ENCODE results near the gene BCAP29.

The BCAP29 gene

GRCh38 chr7:107584716-107585115, 4.7 kb downstream of the BCAP29 start:
- DNase-seq = no peak

- no peak for DNase-seq
These were observed 8.6 kb downstream of the BCAP29 start for GRCh38 chr7:107588529-107589130.

- DNase-seq = no peak
These were observed 11.4 kb downstream of the BCAP29 start for GRCh38 chr7:107591421-107591820.

DNA sequence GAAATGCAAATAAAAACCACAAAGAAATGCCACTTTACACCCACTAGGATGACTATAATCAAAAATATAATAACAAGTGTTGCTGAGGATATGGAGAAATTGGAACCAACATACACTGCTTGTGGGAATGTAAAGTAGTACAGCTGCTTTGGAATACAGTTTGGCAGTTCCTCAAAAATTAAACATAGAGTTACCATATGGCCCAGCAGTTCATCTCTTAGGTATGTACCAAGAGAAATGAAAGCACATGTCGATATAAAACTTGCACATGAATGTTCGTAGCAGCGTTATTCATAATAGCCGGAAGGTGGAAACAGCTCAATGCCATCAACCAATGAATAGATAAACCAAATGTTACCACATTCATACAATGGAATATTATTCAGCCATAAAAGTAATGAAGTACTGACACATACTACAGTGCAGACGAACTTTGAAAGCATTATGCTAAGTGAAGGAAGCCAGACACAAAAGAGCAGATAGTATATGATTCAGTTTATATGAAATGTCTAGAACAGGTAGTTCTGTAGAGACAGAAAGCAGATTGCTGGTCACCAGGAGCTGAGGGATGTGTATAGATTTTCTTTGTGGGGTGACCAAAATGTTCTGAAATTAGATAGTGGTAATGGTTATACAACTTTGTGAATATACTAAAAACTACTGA, 12.4 kb downstream of the BCAP29 start:
- DNase-seq = peak; percentile 87

GRCh38 chr7:107593025-107593410, 13.0 kb downstream of the BCAP29 start:
- DNase-seq = no peak

- peak; percentile 90 for DNase-seq
These were observed 15.1 kb downstream of the BCAP29 start for GRCh38 chr7:107594961-107595737.

- DNase-seq = no peak
These were observed 17.0 kb downstream of the BCAP29 start for GRCh38 chr7:107596881-107597581.

GRCh38 chr7:107597582-107597916, 17.5 kb downstream of the BCAP29 start:
- no peak for DNase-seq

DNA sequence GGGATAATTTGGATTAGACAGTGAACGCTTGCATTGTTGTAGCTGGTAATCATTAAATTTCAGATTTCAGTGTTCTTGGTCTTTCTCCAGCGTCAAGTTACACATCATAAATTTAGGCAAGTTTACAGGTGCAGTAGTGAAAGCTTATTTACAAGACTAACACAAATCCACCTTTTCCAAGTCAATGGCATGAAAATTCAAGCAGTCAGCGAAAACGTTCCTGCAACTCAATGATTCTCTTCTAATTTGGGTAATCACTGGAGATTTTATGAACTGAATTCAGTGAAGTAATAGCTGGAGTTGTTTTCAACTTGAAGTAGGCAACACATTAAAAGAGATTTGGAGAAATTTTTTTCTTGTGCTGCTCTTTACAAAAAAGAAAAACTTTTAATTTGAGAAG, 17.9 kb downstream of the BCAP29 start:
- no peak for DNase-seq

GRCh38 chr7:107599262-107599661, 19.2 kb downstream of the BCAP29 start:
- no peak for DNase-seq

DNA sequence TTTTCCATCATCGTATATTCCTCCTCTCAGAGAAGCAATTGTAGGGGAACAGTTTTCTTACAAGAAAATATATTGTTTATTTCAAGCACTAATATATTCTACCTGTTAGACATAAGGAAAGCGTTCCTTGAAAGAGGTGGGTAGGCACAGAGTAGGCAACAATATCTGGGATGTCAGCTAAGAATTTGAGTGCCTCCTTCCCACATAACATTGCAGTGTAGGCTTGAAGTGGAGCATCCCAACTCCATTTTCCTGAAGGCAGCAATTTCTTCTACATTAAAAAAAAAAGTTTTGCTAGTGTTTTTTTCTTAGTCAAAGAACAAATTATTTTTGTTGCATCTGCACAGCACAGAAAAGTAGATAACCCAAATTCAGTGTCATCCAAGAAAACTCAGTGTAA, 20.8 kb downstream of the BCAP29 start:
- no peak for DNase-seq

DNA sequence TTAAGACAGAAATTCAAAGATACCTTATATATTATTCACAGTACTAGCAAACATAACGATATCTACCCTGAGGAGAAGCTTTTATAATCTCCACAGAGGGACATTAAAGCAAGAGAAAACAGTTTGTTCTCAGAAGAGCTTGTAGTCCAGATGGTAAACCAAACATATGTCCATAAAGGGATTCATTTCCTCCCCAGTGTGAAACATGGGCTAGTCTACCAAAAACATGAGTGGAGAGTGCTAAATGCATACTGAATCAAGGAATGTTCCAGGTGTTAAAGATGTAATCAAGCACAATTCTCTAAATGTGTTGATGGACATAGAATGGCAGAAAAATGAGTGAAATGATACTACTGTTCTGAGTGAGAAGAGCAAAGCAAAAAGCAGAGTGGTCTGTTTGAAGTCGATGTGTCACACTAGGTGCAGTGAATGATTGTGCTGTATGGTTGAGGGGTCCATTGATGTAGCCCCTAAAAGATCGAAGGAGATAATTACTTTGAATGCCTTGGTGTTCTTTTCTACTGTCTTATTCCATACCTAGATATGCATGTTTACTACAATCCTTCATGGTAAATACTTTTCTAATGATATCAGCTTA, 25.3 kb downstream of the BCAP29 start:
- no peak for DNase-seq

DNA sequence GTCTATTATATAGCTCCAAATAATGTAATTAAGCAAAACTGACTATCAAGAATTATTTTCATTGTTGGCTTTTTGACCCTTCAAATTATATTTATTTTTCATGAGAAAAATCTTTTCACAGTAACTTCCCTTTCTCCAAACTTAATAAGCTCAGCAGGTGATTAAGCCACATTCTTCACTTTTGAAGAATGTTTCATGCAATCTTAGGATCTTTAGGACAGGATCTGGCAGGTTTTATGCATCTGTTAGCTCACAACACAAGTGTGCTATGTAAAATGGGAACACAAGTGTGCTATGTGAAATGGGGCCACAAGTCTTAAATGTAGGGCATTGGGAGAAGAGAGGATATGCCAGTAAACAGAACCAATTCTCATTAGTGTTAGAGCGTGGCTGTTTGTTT, 26.3 kb downstream of the BCAP29 start:
- no peak for DNase-seq

DNA sequence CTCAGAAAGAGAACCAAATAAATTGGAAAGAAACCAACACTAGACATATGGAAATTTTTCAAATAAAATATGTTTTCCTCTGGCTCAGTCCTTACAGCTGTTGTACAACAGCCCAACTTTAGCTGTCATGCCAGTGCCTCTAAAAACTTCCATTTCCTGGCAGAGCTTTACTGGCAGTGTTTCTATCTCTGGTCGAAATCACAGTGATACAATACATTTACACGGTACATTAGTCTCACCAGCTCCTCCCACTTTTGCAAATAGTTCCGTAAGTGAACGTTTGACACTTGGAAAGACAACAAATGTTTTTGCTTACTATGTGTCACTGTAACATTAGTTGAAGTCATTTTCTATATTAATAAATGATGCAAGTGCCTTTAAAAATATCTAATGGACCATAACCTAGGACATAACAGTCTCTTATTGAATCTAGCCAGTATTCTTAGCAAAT, 29.8 kb downstream of the BCAP29 start:
- DNase-seq = no peak

DNA sequence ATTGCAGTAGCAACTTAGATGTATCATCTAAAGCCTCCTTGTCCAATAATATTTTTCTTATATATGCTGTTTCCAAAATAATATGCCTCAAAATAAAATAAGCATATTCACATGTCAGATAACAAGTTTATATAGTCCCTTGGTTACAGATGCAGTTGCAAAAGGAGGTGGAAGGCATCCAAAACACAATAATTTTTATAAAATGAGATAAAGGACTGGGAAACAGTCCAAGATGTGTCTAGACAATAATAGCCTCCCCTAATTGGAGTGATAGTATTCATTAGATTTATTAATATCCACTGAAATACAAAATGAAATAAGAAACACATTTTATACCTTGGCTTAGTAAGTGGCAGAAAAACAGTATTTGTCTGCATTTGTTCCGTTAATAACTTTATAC, 30.3 kb downstream of the BCAP29 start:
- DNase-seq = no peak

DNA sequence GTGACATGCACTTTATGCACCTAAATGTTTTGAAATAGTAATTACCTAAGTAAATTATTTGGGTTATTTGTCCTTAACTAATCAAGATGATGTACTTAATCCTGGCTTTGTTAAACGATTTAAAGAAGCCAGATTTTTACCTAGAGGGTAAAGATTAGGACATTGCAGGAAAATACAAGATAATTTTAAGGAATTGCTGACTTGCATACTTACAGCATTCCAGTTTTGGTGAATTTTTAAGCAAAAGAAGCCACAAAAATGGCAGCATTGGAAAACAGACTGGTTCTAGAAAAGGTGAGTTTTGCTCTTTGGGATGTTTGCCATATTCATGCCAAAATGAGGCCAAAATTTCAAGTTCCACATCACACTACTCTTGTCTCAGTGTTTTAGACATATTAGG, 33.4 kb downstream of the BCAP29 start:
- DNase-seq = no peak

DNA sequence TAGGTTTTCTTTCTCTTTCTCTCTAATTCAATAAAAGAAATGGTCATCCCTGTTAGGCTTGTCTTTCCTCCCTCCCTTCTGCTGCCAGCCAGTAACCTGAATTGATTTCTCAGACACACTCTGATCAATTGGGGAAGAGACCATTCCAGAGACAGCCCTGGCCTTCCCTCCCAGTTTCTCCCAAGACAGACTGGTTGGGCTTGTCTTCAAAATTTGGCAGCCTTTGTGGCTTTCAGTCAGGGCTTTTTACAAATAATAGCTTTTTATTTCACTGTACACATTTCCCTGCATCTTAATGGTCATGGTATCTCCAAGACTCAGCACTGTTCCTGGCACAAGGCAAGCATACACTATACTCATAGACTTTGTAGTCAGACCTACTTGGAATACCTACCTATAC, 33.9 kb downstream of the BCAP29 start:
- DNase-seq = peak; percentile 19

DNA sequence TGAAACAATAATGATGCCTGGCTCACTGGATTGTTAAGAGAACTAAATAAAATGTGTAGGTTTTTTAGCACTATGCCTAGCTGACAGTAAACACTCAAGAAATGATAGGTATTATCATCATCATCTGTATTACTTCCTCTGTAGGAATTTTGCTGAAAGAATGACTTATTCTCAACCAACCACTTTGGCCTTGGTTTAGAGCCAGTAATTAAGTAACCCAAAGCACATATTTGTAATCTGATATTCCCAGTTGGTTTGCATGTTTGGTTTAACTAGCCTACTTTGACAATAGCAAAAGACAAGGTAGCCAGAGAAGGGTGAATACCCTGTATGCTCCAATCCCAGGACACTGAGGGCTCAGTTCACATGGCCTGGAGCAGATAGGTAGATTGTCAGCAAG, 34.4 kb downstream of the BCAP29 start:
- DNase-seq = peak; percentile 92

GRCh38 chr7:107615910-107616680, 36.0 kb downstream of the BCAP29 start:
- no peak for DNase-seq

DNA sequence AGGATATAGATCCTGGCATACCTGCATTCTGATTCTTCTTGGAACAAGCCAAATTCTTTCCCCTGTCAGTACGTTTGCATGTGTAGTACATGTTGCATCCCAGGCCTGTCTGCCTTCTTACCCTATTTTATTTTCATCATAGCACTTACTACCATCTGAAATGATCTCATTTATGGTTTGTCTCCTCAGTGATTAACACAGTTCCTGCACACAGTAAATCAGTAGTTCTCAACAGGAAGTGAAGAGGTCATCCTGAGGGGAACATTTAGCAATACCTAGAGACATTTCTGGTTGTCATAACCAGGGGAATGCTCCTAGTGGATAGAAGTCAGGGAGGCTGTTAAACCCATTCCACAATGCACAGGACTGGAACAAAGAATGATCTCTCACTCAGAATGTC, 42.4 kb downstream of the BCAP29 start:
- DNase-seq = peak; percentile 89

DNA sequence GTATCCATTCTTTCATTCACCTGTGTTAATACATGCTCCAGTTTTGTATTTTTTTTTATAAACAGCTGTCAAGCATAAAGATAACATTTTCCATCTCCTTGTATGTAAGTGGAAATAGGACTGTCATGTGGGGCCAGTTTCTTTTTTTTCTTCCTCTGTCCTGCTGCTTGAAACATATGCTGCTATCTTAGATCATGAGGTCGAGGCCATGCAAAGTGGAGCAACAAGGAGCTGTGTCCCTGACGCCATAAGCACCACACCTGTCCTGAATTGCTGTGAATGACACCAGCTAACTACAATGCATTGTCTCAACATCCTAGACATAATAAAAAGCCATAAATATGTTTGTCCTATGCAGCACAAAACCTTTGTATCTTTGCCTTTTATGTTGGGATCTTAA, 42.8 kb downstream of the BCAP29 start:
- DNase-seq = no peak

DNA sequence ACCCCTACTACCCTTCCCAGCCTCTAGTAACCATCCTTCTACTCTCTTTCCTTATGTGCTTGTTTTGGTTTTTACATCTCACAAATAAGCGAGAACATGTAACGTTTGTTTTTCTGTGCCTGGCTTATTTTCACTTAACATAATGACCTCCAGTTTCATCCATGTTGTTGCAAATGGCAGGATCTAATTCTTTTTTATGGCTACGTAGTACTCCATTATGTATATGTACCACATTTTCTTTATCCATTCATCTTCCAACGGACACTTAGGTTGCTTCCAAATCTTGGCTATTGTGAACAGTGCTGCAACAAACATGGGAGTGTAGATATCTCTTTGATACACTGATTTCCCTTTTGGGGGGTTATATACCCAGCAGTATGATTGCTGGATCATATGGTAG, 47.0 kb downstream of the BCAP29 start:
- no peak for DNase-seq

Measured in fibroblast of skin of right quadriceps (primary cell).